ENCODE data around the gene DDX39B.

DDX39B gene

GRCh38 chr6:31585491-31585890 lies 43.7 kb upstream of the DDX39B start:
- TF ChIP-seq CTCF (IDR thresholded peaks at IDR 0.05; ENCODE audit: insufficient read depth, missing control alignments) = peak; percentile 21
- DNase-seq (ENCODE audit: insufficient read length, low spot score) = no peak
- FAIRE-seq = no peak

- FAIRE-seq = no peak
- no peak for DNase-seq (ENCODE audit: insufficient read length, low spot score)
- no peak for TF ChIP-seq CTCF (IDR thresholded peaks at IDR 0.05; ENCODE audit: insufficient read depth, missing control alignments)
Observed at GRCh38 chr6:31582230-31582643, 40.4 kb upstream of the DDX39B start, which contains the start of gene LTB. TSS of gene LTB (minus strand) at chr6:31582424. CDS start at chr6:31582417, 7 bp downstream.

- FAIRE-seq (no peak), DNase-seq (ENCODE audit: insufficient read length, low spot score) (no peak)
Observed at GRCh38 chr6:31581434-31582229, 39.8 kb upstream of the DDX39B start.

GRCh38 chr6:31580807-31581433 lies 39.1 kb upstream of the DDX39B start:
- peak; percentile 84 for TF ChIP-seq CTCF (IDR thresholded peaks at IDR 0.05; ENCODE audit: insufficient read depth, missing control alignments)
- DNase-seq (ENCODE audit: insufficient read length, low spot score) (peak; percentile 86), FAIRE-seq (no peak)

More at GRCh38 chr6:31581434-31582229, 39.8 kb upstream of the DDX39B start:
- TF ChIP-seq CTCF (IDR thresholded peaks at IDR 0.05; ENCODE audit: insufficient read depth, missing control alignments) = no peak

GRCh38 chr6:31580438-31580740 lies 38.6 kb upstream of the DDX39B start:
- DNase-seq (ENCODE audit: insufficient read length, low spot score) (no peak), FAIRE-seq (no peak)
- TF ChIP-seq CTCF (IDR thresholded peaks at IDR 0.05; ENCODE audit: insufficient read depth, missing control alignments) = no peak

GRCh38 chr6:31579546-31580437 lies 38.0 kb upstream of the DDX39B start:
- TF ChIP-seq CTCF (IDR thresholded peaks at IDR 0.05; ENCODE audit: insufficient read depth, missing control alignments) = no peak
- DNase-seq (ENCODE audit: insufficient read length, low spot score) (no peak), FAIRE-seq (no peak)

Measured in D721Med (cell line).